Liver (tissue), 9 donors: ENCODE results near the gene USP9X. TPM values are rescaled to one million over a fixed set of nuclear protein-coding genes. Genes with fewer than 3 reads are reported as not detected.

Experiments used
- DNase-seq: peaks from one replicate; pipeline ENCODE4 v3.0.0-alpha.2; 2017; ENCODE audit warnings: low spot score
- H3K27ac ChIP-seq, 2 donors: one replicate each; pipeline ENCODE4 v1.7.0; 2013; ENCODE audit warnings: inconsistent platforms in 2 of 2, low read length in 2 of 2, control low read depth in 1 of 2, low read depth in 1 of 2, mild to moderate bottlenecking in 1 of 2
- H3K27me3 ChIP-seq, 4 donors: one replicate each; pipeline versions ENCODE4 v1.6.1 to v1.7.0; 2013; ENCODE audit warnings: low read length in 3 of 4, inconsistent platforms in 1 of 4, mild to moderate bottlenecking in 1 of 4, moderate library complexity in 1 of 4; ENCODE audit not compliant: control insufficient read depth in 4 of 4, insufficient read depth in 4 of 4
- H3K36me3 ChIP-seq, 4 donors: one replicate each; pipeline versions ENCODE4 v1.6.1 to v1.7.0; 2013; ENCODE audit warnings: low read length in 3 of 4, mild to moderate bottlenecking in 3 of 4, low read depth in 1 of 4, moderate library complexity in 1 of 4; ENCODE audit not compliant: control insufficient read depth in 4 of 4, insufficient read depth in 3 of 4
- H3K4me1 ChIP-seq, 4 donors: one replicate each; pipeline versions ENCODE4 v1.6.1 to v1.7.0; 2013; ENCODE audit warnings: low read length in 3 of 4, mild to moderate bottlenecking in 3 of 4, moderate library complexity in 1 of 4; ENCODE audit not compliant: control insufficient read depth in 4 of 4, insufficient read depth in 4 of 4
- H3K4me3 ChIP-seq, 3 donors: one replicate each; pipeline versions ENCODE4 v1.6.1 to v1.7.0; 2013; ENCODE audit warnings: low read length in 3 of 3, control low read depth in 1 of 3, low read depth in 1 of 3, mild to moderate bottlenecking in 1 of 3
- H3K9ac ChIP-seq, 2 donors: one replicate each; pipeline ENCODE4 v1.7.0; 2013; ENCODE audit warnings: low read length in 2 of 2, mild to moderate bottlenecking in 2 of 2, moderate library complexity in 2 of 2, control low read depth in 1 of 2, low read depth in 1 of 2
- H3K9me3 ChIP-seq, 4 donors: one replicate each; pipeline versions ENCODE4 v1.6.1 to v1.7.0; 2013; ENCODE audit warnings: low read length in 3 of 4; ENCODE audit not compliant: control insufficient read depth in 4 of 4
- EGR1 ChIP-seq, 2 donors: IDR thresholded peaks; 2 replicates each; pipeline ENCODE4 v1.6.1; 2016 to 2018; ENCODE audit warnings: antibody characterized with exemption in 2 of 2, low read depth in 2 of 2
- FOXA1 ChIP-seq: IDR thresholded peaks from 2 replicates; pipeline ENCODE4 v1.6.1; 2016; ENCODE audit warnings: antibody characterized with exemption
- HNF4A ChIP-seq, 2 donors: conservative IDR thresholded peaks; 2 replicates each; pipeline ENCODE4 v1.6.1; 2016; ENCODE audit warnings: antibody characterized with exemption in 2 of 2, mild to moderate bottlenecking in 2 of 2
- HNF4G ChIP-seq: IDR thresholded peaks from 2 replicates; pipeline ENCODE4 v1.6.1; 2016; ENCODE audit warnings: antibody characterized with exemption
- JUND ChIP-seq, 2 donors: IDR thresholded peaks; 2 replicates each; pipeline ENCODE4 v1.6.1; 2016; ENCODE audit warnings: antibody characterized with exemption in 2 of 2
- TAF1 ChIP-seq: conservative IDR thresholded peaks from 2 replicates; pipeline ENCODE4 v1.6.1; 2016; ENCODE audit warnings: antibody characterized with exemption, mild to moderate bottlenecking
- WGBS: extraction: QIAGEN DNeasy Blood & Tissue Kit; methylation state at CpG from one replicate; pipeline ENCODE4 v1.1.7; 2013; 5-methylcytosine and 5-hydroxymethylcytosine counted together
- polyA plus RNA-seq, 2 donors: library from polyadenylated mRNA; stranded (reverse) in 1 of 2; unstranded in 1 of 2; fragments of 200-250 nt in 1 of 2; fragments of >200 nt in 1 of 2; fragmentation: Nextera tagmentation in 1 of 2; extraction: Ambion mirVana in 1 of 2; gene quantifications; one replicate each; pipeline versions ENCODE4 v1.2.1 to v1.2.3, GENCODE V29; 2013 to 2015
- total RNA-seq, 2 donors: library from RNA; depleted of rRNA; stranded (reverse); fragments of >200 nt; gene quantifications; one replicate each; pipeline ENCODE4 v1.2.3, GENCODE V29; 2014
- TF ChIP-seq, protein P1 (sequence below): IDR thresholded peaks from 2 replicates; pipeline ENCODE4 v1.6.1; 2016; ENCODE audit warnings: antibody characterized with exemption
- TF ChIP-seq, protein P2 (sequence below): IDR thresholded peaks from 2 replicates; pipeline ENCODE4 v1.6.1; 2016; ENCODE audit warnings: antibody characterized with exemption, mild to moderate bottlenecking
- TF ChIP-seq, protein P3 (sequence below): fragments of 150-350 bp; IDR thresholded peaks from 2 replicates; pipeline ENCODE4 v1.5.1; 2017; ENCODE audit warnings: improper control_type of control experiment, low read depth, low read length; ENCODE audit not compliant: missing input control
- donor health status: healthy.
- donor health status: healthy.
- donor health status: healthy.
- donor health status: healthy.
- donor health status: healthy.

The USP9X gene
- total and polyA plus RNA-seq, 4 donors, result 13.4 to 117 (median 60.9) TPM

DNA sequence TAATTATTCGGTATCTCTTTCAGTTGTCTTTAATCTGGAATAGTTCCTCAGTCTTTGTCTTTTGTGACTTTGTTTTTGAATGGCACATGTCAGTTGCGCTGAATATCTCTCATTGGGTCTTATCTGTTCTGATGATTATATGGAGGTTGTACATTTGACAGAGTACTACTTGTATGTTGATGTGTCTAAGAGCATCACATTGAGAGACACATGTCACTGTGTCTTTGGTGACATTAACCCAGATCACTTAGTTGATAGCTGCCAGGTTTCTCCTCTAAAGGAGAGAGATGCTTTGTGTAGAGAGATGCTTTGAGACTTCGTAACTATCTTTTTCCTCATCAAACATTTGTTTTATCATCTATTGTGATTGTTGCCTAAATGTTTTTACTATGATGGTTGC is 92.1 kb downstream of the USP9X start:
- no peaks in the 10 kb centered on the region for H3K9me3 ChIP-seq
- DNase-seq, result no peak
- H3K27me3 ChIP-seq, result no peaks in the 10 kb centered on the region
- 91% methylated on average over 3 of the region's 3 CpGs for WGBS
- H3K9ac ChIP-seq, result no peak overlapping the region
- TF ChIP-seq TAF1 (no peak), JUND (IDR thresholded peaks at IDR 0.05) (no peak), EGR1 (IDR thresholded peaks at IDR 0.05; ENCODE audit: low read depth in 2 of 2) (no peak), HNF4A (conservative IDR thresholded peaks at IDR 0.05) (no peak), HNF4G (no peak)
- TF ChIP-seq, protein P1, sequence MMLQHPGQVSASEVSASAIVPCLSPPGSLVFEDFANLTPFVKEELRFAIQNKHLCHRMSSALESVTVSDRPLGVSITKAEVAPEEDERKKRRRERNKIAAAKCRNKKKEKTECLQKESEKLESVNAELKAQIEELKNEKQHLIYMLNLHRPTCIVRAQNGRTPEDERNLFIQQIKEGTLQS, result no peak
- H3K36me3 ChIP-seq, result peaks cover 0 to 39% (median 18%) of the 10 kb centered on the region in 4 donors
- no peak overlapping the region for H3K4me3 ChIP-seq
- H3K4me1 ChIP-seq, result peaks cover 0 to 3% (median 0%) of the 10 kb centered on the region in 4 donors
- H3K27ac ChIP-seq, result no peak overlapping the region

DNA sequence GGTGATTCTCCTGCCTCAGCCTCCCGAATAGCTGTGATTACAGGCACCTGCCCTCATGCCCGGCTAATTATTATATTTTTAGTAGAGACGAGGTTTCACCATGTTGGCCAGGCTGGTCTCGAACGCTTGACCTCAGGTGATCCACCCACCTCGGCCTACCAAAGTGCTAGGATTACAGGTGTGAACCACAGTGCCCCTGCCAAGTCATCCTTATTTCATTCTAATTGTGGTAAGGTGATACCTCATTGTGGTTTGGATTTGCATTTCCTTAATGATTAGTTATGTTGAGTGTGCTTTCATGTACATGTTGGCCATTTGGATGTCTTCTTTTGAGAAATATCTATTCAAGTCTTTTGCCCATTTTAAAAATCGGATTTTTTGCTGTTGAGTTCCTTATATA is 93.0 kb downstream of the USP9X start:
- no peak for DNase-seq
- no peak overlapping the region for H3K27ac ChIP-seq

More for the DNA sequence above, 93.0 kb downstream of the USP9X start:
- Histone ChIP-seq H3K27me3 (no peaks in the 10 kb centered on the region), H3K4me1 (peaks cover 0 to 3% (median 0%) of the 10 kb centered on the region in 4 donors), H3K4me3 (no peak overlapping the region), H3K9me3 (no peaks in the 10 kb centered on the region), H3K9ac (no peak overlapping the region), H3K36me3 (peaks cover 0 to 30% (median 14%) of the 10 kb centered on the region in 4 donors)
- TF ChIP-seq, protein P1, result no peak
- TF ChIP-seq, protein P2, sequence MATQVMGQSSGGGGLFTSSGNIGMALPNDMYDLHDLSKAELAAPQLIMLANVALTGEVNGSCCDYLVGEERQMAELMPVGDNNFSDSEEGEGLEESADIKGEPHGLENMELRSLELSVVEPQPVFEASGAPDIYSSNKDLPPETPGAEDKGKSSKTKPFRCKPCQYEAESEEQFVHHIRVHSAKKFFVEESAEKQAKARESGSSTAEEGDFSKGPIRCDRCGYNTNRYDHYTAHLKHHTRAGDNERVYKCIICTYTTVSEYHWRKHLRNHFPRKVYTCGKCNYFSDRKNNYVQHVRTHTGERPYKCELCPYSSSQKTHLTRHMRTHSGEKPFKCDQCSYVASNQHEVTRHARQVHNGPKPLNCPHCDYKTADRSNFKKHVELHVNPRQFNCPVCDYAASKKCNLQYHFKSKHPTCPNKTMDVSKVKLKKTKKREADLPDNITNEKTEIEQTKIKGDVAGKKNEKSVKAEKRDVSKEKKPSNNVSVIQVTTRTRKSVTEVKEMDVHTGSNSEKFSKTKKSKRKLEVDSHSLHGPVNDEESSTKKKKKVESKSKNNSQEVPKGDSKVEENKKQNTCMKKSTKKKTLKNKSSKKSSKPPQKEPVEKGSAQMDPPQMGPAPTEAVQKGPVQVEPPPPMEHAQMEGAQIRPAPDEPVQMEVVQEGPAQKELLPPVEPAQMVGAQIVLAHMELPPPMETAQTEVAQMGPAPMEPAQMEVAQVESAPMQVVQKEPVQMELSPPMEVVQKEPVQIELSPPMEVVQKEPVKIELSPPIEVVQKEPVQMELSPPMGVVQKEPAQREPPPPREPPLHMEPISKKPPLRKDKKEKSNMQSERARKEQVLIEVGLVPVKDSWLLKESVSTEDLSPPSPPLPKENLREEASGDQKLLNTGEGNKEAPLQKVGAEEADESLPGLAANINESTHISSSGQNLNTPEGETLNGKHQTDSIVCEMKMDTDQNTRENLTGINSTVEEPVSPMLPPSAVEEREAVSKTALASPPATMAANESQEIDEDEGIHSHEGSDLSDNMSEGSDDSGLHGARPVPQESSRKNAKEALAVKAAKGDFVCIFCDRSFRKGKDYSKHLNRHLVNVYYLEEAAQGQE, result no peak
- TF ChIP-seq, protein P3, sequence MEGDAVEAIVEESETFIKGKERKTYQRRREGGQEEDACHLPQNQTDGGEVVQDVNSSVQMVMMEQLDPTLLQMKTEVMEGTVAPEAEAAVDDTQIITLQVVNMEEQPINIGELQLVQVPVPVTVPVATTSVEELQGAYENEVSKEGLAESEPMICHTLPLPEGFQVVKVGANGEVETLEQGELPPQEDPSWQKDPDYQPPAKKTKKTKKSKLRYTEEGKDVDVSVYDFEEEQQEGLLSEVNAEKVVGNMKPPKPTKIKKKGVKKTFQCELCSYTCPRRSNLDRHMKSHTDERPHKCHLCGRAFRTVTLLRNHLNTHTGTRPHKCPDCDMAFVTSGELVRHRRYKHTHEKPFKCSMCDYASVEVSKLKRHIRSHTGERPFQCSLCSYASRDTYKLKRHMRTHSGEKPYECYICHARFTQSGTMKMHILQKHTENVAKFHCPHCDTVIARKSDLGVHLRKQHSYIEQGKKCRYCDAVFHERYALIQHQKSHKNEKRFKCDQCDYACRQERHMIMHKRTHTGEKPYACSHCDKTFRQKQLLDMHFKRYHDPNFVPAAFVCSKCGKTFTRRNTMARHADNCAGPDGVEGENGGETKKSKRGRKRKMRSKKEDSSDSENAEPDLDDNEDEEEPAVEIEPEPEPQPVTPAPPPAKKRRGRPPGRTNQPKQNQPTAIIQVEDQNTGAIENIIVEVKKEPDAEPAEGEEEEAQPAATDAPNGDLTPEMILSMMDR, result no peak
- no peak for TF ChIP-seq JUND (IDR thresholded peaks at IDR 0.05)
- no peak for TF ChIP-seq FOXA1
- no peak for TF ChIP-seq HNF4A (conservative IDR thresholded peaks at IDR 0.05)
- 92% methylated on average over 7 of the region's 7 CpGs for WGBS
